DOHH2 (cell line): ENCODE data around the gene GLCE.

Experiments used
- EZH2phosphoT487 ChIP-seq: fragments of 200-600 bp; sonication (generic); IDR thresholded peaks from 2 replicates; pipeline ENCODE4 v1.6.1; 2017; ENCODE audit warnings: borderline replicate concordance, mild to moderate bottlenecking, antibody characterized with exemption, low read length, moderate library complexity, mixed read lengths
- TF ChIP-seq, protein P1 (sequence below): fragments of 200-600 bp; sonication (generic); IDR thresholded peaks from one replicate; pipeline ENCODE4 v1.5.1; 2014; ENCODE audit warnings: antibody characterized with exemption, mild to moderate bottlenecking, low read depth, low read length; ENCODE audit not compliant: poor library complexity, severe bottlenecking

DNA sequence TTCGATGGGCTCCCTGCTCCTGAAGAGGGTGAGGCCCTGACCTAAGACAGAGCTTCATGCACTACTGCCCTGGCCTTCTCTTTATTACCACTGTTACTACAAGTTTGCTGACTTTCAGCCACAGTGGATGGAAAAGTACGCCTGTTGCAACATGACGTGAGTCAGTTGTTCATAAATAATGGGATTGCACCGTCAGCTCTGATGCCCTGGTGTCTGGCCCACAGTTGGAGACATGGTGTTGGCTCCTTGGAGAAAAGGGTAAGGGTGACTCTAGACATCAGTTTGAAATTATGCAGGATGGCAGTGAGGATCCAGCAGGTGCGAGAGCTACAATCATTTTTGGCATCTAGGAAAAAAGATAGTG, 143.7 kb downstream of the GLCE start:
- TF ChIP-seq, protein P1, sequence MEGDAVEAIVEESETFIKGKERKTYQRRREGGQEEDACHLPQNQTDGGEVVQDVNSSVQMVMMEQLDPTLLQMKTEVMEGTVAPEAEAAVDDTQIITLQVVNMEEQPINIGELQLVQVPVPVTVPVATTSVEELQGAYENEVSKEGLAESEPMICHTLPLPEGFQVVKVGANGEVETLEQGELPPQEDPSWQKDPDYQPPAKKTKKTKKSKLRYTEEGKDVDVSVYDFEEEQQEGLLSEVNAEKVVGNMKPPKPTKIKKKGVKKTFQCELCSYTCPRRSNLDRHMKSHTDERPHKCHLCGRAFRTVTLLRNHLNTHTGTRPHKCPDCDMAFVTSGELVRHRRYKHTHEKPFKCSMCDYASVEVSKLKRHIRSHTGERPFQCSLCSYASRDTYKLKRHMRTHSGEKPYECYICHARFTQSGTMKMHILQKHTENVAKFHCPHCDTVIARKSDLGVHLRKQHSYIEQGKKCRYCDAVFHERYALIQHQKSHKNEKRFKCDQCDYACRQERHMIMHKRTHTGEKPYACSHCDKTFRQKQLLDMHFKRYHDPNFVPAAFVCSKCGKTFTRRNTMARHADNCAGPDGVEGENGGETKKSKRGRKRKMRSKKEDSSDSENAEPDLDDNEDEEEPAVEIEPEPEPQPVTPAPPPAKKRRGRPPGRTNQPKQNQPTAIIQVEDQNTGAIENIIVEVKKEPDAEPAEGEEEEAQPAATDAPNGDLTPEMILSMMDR = no peak
- no peak for TF ChIP-seq EZH2phosphoT487
